Measurements from ENCODE around the gene PPP1R13B.

PPP1R13B gene

GRCh38 chr14:103733651-103734050 lies 113.7 kb downstream of the PPP1R13B start:
- H3K36me3 ChIP-seq (ENCODE audit: insufficient read depth, low read length): peaks cover 44% of the 10 kb centered on the region

GRCh38 chr14:103732868-103733620 lies 114.3 kb downstream of the PPP1R13B start:
- TF ChIP-seq POLR2AphosphoS5 (IDR thresholded peaks at IDR 0.05; ENCODE audit: borderline replicate concordance, low read depth, low read length) (0 out of 2 replicates have a peak, but pooled peaks have one; percentile 5), EZH2 (IDR thresholded peaks at IDR 0.05) (no peak)
- Histone ChIP-seq H3K9me3 (ENCODE audit: low read depth, low read length) (no peaks in the 10 kb centered on the region), H3K27ac (peak overlapping the region; percentile 74), H3K4me3 (no peak overlapping the region), H3K9ac (ENCODE audit: insufficient read length) (no peak overlapping the region), H3K36me3 (ENCODE audit: insufficient read depth, low read length) (peaks cover 50% of the 10 kb centered on the region)
- DNase-seq (ENCODE audit: low read depth, low spot score): no peak

More at GRCh38 chr14:103733651-103734050, 113.7 kb downstream of the PPP1R13B start:
- no peak for DNase-seq (ENCODE audit: low read depth, low spot score)
- H3K9me3 ChIP-seq (ENCODE audit: low read depth, low read length): no peaks in the 10 kb centered on the region
- H3K9ac ChIP-seq (ENCODE audit: insufficient read length): no peak overlapping the region
- no peak overlapping the region for H3K4me3 ChIP-seq
- TF ChIP-seq FOXP2 (optimal IDR thresholded peaks at IDR 0.05; ENCODE audit: control extremely low read depth, extremely low read length, insufficient read depth): no peak
- no peak for TF ChIP-seq EZH2 (IDR thresholded peaks at IDR 0.05)
- H3K27ac ChIP-seq: peak overlapping the region; percentile 74; the same call in 1 of the 2 replicates

- Histone ChIP-seq H3K4me3 (no peak overlapping the region), H3K27ac (peak overlapping the region; percentile 74), H3K9ac (ENCODE audit: insufficient read length) (no peak overlapping the region), H3K9me3 (ENCODE audit: low read depth, low read length) (no peaks in the 10 kb centered on the region), H3K36me3 (ENCODE audit: insufficient read depth, low read length) (peaks cover 53% of the 10 kb centered on the region)
- no peak for DNase-seq (ENCODE audit: low read depth, low spot score)
- no peak for TF ChIP-seq FOXP2 (optimal IDR thresholded peaks at IDR 0.05; ENCODE audit: control extremely low read depth, extremely low read length, insufficient read depth)
- peak; percentile 30; the same call in 1 of the 2 replicates for TF ChIP-seq POLR2AphosphoS5 (IDR thresholded peaks at IDR 0.05; ENCODE audit: borderline replicate concordance, low read depth, low read length)
These were observed 115.2 kb downstream of the PPP1R13B start for GRCh38 chr14:103731916-103732867.

GRCh38 chr14:103731481-103731880 lies 115.9 kb downstream of the PPP1R13B start:
- no peaks in the 10 kb centered on the region for H3K9me3 ChIP-seq (ENCODE audit: low read depth, low read length)
- no peak overlapping the region for H3K27ac ChIP-seq
- H3K4me3 ChIP-seq: no peak overlapping the region
- TF ChIP-seq POLR2AphosphoS5 (IDR thresholded peaks at IDR 0.05; ENCODE audit: borderline replicate concordance, low read depth, low read length): no peak
- TF ChIP-seq FOXP2 (optimal IDR thresholded peaks at IDR 0.05; ENCODE audit: control extremely low read depth, extremely low read length, insufficient read depth): no peak
- TF ChIP-seq EZH2 (IDR thresholded peaks at IDR 0.05): no peak
- peaks cover 53% of the 10 kb centered on the region for H3K36me3 ChIP-seq (ENCODE audit: insufficient read depth, low read length)
- H3K9ac ChIP-seq (ENCODE audit: insufficient read length): no peak overlapping the region
- no peak for DNase-seq (ENCODE audit: low read depth, low spot score)

GRCh38 chr14:103730490-103731035 lies 116.8 kb downstream of the PPP1R13B start:
- Histone ChIP-seq H3K9me3 (ENCODE audit: low read depth, low read length) (no peaks in the 10 kb centered on the region), H3K9ac (ENCODE audit: insufficient read length) (no peak overlapping the region), H3K4me3 (no peak overlapping the region), H3K27ac (no peak overlapping the region), H3K36me3 (ENCODE audit: insufficient read depth, low read length) (peaks cover 53% of the 10 kb centered on the region)
- no peak for DNase-seq (ENCODE audit: low read depth, low spot score)
- TF ChIP-seq EZH2 (IDR thresholded peaks at IDR 0.05) (no peak), FOXP2 (optimal IDR thresholded peaks at IDR 0.05; ENCODE audit: control extremely low read depth, extremely low read length, insufficient read depth) (no peak), POLR2AphosphoS5 (IDR thresholded peaks at IDR 0.05; ENCODE audit: borderline replicate concordance, low read depth, low read length) (no peak; the same call in 1 of the 2 replicates)

GRCh38 chr14:103729496-103730448 lies 117.6 kb downstream of the PPP1R13B start:
- peak; percentile 12; the same call in 1 of the 2 replicates for TF ChIP-seq POLR2AphosphoS5 (IDR thresholded peaks at IDR 0.05; ENCODE audit: borderline replicate concordance, low read depth, low read length)
- no peak for TF ChIP-seq FOXP2 (optimal IDR thresholded peaks at IDR 0.05; ENCODE audit: control extremely low read depth, extremely low read length, insufficient read depth)
- no peak for TF ChIP-seq EZH2 (IDR thresholded peaks at IDR 0.05)

GRCh38 chr14:103728721-103729120 lies 118.7 kb downstream of the PPP1R13B start:
- peaks cover 43% of the 10 kb centered on the region for H3K36me3 ChIP-seq (ENCODE audit: insufficient read depth, low read length)
- no peak for DNase-seq (ENCODE audit: low read depth, low spot score)

More at GRCh38 chr14:103729496-103730448, 117.6 kb downstream of the PPP1R13B start:
- no peak for DNase-seq (ENCODE audit: low read depth, low spot score)
- H3K4me3 ChIP-seq: no peak overlapping the region
- no peak overlapping the region for H3K9ac ChIP-seq (ENCODE audit: insufficient read length)
- H3K36me3 ChIP-seq (ENCODE audit: insufficient read depth, low read length): peaks cover 48% of the 10 kb centered on the region
- H3K27ac ChIP-seq: no peak overlapping the region
- no peaks in the 10 kb centered on the region for H3K9me3 ChIP-seq (ENCODE audit: low read depth, low read length)

More at GRCh38 chr14:103728721-103729120, 118.7 kb downstream of the PPP1R13B start:
- no peak overlapping the region for H3K4me3 ChIP-seq
- 0 out of 2 replicates have a peak overlapping the region, but pooled peaks have one; percentile 19 for H3K27ac ChIP-seq
- H3K9ac ChIP-seq (ENCODE audit: insufficient read length): no peak overlapping the region
- TF ChIP-seq FOXP2 (optimal IDR thresholded peaks at IDR 0.05; ENCODE audit: control extremely low read depth, extremely low read length, insufficient read depth) (no peak), POLR2AphosphoS5 (IDR thresholded peaks at IDR 0.05; ENCODE audit: borderline replicate concordance, low read depth, low read length) (no peak), EZH2 (IDR thresholded peaks at IDR 0.05) (no peak)
- H3K9me3 ChIP-seq (ENCODE audit: low read depth, low read length): no peaks in the 10 kb centered on the region

Data from SK-N-MC (cell line).